Stimulated activated CD8-positive, alpha-beta memory T cell treated with anti-CD3 and anti-CD28 coated beads, Interleukin-12 subunit alpha, Interleukin-12 subunit beta, amount 100 ng/mL, for 4 hours (primary cell): ENCODE results near the gene UNC93A.
"Not testable (repeated sequence)": the region's sequence is repeated elsewhere in the genome, so short reads cannot be mapped to it uniquely, and the experiment has no call there.

ENCODE experiments used
- DNase-seq: peaks from one replicate; pipeline ENCODE4 v3.0.0-alpha.2; 2020; ENCODE audit warnings: low read depth

The UNC93A gene

DNA sequence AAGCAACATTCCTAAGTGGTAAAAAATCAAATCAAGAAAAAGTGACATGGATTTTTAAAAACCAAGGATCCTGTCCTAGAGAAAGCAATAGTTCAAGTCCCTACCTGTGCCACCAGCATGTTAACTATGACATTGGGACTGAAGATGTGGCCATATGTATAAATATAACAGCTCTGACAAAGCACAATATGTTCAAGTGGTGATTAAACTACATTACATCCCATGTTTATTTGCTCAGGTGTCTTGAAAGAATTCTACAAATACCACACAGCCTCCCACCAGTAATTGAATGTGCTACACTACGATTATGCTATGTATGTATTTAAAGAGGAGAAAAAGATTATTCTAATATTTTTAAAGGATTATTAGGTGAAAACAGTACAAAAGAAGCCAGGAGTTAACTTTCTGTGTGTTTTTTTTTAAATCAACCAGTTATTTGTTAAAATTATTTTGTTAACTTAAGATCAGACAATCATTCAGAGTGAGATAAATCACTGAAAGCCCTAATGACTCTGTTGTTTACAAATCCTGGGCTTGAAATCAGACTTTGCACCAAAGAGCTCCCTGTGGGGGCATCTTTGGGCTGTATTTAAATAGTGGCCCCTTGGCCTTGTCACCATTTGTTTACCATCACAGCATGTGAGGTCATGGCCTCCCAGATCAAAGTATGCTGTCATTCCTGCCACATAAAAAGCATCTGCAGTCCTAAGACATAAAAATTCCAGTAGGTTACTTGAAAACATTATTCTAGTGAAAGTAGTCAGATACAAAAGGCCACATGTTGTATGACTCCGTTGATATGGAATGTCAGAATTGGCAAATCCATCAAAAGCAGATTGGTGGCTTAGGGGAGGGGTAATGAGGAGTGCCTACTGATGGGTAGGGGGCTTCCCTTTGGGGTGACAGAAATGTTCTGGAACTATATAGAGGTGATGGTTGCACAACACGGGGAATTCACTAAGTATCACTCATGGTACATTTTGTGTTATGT lies 50.8 kb downstream of the UNC93A start:
- no peak for DNase-seq

DNA sequence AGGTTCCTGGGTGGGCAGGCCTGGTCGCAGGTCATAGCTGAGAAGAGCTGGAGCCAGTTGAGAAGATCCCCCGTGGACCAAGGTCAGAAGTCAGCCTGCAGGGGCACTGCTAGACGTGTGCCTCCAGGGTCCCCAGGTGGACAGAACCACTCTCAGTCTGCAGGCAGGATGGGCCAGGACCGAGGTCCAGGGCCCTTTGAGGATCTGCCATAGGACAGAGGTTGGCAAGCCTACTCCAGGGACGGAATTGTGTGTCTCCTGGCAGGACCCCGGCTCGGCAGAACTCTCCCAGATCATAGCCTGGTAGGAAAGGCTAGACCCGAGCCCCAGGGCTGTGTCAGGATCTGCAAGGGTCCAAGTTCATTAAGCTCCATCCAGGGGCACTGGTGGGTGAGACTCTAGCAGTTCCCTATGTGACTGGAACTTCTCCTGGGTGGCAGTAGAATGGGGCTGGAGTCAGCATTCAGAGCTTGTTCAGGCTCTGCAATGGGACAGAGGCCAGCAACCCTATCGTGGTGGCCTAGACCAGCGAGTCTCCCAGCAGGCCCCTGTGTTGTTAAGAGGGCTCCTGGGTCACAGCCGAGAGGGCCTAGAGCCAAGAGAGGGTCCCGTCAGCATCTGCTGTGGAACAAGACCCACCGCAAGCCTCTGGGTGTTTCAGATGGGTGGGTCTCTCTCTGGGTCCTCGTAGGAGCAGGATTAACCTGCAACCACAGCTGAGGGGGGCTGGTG lies 51.9 kb downstream of the UNC93A start:
- no peak for DNase-seq

DNA sequence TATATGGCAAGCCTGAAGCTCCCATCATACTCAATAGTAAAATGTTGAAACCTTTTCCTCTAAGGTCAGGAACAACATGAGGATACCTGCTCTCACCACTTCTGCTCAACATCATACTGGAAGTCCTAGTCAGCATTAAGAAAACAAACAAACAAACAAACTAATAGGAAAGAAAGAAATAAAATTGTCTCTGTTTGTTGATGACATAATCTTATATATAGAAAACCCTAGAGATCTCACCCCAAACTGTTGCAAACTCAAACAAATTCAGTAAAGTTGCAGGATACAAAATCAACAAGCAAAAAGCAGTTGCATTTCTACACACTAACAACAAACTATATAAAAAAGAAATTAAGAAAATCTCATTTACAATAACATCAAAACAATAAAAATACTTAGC lies 54.2 kb downstream of the UNC93A start:
- no peak for DNase-seq

DNA sequence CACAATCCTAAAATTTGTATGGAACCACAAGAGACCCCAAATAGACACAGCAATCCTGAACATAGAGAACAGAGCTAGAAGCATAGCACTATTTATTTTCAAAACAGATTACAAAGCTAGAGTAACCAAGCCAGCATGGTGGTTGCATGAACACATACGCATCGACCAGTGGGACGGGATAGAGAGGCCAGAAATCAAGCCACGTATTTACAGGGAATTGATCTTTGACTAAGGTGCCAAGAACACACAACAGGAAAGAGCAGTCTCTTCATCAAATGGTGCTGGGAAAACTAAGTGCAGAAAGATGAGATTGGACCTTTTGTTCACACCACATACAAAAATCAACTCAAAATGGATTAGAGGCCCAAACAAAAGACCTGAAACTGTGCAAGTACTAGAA lies 54.8 kb downstream of the UNC93A start:
- DNase-seq: no peak

DNA sequence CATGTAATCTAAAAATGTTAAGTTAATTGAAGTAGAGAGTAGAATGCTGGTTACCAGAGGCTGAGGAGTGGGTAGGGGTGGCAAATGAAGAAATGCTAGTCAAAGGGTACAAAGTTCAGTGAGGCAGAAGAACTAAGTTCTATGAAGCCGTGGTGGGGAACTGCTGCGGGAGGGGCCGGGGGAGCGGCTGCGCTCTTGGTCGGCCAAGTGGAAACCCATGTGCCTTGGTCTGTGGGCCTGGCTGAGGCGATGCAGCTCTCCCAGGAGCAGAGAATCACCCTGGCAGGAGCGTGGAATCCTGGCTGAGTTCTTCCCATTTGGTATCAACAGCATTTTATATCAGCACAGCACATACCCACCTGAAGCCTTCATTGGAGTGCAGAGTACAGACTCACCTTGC lies 56.1 kb downstream of the UNC93A start:
- DNase-seq: no peak

DNA sequence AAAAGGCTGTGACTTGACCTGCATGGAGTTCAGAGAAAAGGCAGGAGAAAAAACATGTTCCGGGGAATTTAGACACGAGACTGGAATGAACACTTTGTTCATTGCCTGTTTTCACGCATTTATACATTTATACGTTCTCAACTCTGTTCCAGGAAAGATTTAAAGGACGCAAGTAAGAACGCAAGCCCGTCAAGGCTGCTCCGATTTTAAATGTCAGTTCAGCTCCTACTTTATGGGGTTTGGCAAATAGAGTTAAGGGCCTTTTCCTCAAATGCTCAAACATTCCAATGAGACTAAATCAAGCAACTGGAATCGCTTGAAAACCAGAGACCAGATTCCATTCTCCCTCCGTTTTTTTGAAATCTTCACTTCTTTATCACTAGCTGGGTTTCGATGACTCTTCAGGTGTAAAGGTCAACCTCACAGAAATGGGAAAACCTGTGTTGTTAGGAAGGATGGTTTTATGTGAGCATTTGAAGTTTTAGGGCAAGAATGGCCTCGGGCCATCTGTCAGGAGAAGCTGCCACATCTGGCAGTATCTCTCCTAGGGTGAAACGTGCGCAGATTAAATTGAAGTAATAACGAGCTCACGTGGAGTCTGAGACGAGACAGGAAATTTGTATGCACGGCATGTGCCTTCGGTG lies 58.6 kb downstream of the UNC93A start:
- DNase-seq: no peak

DNA sequence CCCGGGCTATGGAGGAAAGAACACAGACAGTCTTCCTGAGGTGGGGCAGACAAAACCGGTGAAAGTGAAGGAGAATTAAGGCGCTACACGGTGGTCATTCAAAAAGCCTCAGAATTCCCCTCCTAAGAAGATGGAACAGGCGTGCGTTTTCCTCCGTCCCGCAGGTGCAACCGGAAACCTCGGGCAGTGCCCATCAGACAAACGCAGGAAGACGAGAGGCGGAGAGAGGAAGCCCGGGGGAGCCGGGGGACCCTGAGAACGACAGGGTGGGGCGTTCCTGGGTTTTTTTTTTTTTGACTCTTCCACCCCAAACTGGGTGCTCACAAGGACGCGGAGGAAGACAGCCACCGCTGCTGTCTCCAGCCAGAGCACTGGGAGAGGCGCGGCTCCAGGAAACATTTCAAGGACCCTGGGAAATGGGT lies 59.2 kb downstream of the UNC93A start:
- no peak for DNase-seq

DNA sequence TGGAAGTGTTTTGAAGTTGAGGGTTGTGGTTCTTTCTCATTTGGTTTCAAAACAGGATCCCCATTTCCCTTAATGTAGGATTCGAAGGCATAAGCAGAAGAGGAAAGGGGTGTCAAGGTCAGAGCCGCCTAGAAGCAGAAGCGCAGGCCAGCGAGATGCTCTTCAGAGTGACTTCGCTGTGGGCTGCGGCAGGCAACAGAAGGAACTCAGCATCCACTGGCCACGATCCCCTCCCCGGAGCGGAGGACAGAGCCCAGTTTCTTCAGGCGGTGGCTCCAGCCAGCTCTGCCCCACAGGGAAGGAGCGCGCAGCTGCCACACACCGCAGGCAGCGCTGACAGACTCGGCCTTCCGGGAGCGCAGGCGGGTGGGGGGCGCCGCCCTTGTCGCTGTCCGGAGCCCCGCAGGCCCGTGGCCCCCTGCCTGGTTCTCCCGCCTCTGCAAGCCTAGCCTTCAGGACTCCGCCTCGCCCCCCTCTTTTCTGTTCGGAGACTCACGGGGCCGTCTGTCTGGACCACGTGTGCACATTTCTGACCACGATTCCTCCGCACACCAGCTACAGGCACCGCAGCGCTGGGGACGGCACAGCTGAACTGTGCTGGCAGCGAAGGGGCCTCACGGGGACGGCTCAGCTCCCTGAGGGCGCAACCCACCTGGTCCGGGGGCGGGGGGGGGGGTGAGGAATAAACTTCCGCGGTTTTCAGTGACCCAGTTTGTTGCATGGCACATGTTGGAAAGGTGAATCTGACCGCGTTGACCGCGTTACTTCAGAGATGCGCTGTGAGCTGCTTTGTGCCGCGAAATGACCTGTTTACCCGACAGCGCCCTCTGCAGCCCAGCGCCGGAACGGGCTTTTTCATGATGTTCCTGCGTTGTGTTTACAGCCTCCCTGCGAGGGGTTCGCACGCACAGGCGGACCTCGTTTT lies 59.9 kb downstream of the UNC93A start:
- peak; percentile 62 for DNase-seq

DNA sequence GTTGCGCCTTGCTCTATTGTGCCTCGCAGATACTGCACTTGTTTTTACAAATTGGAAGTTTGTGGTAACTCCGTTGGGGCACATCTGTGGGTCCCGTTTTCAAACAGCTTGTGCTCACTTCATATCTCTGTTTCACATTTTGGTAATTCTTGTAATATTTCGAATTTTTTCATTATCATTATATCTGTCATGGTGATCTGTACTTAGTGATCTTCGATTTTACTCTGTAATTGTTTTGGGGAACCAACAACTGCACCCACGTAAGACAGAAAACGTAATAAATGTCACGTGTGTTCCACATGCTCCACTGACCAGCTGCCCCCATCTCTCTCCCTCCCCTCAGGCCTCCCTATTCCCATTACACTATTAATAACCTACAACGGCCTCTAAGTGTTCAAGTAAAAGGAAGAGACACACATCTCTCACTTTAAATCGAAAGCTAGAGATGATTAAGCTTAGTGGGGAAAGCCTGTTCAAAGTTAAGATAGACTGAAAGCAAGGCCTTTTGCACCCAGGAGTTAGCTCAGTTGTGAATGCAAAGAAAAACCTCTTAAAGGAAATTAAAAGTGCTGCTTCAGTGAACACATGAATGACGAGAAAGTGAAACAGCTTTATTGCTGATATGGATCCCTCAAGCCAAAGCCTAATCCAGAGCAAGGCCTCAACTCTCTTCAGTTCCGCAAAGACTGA lies 60.7 kb downstream of the UNC93A start:
- no peak for DNase-seq

DNA sequence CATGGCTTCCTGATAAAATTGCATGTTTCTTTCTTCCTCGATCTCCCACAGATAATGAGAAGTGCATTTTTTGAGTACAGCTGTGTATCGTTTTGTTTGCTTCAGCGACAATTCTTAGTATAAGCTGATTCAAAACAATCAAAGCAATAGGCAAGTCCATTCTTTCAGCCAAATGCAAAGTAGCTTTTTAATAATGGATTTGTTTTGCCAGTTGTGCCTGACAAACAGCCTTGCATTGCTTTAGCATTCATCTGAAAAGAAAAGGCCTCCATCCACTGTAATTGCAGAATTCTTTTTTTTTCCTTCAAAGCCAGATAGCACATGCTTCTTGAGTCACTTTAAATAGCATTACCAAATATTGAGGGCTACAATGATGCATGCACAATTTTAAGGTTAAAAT lies 65.8 kb downstream of the UNC93A start:
- no peak for DNase-seq

DNA sequence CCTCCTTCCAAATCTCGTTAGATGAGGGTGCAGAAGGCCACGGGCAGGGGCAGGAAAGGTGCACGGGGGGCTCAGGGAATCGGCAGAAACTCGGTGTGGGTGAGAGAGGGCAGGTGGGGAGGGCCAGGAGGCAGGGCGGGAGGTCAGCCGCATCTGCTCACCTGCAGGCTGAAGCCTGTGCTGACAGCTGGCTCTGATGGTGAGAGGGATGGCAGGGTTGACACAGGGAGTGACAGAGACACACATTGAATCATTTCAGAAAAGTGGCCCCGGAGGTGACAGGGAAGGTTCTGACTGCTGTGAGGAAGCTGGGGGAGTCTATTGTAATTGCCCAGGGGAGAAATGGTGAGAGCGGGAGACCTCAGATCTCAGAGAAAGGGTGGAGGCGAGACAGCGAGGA lies 67.3 kb downstream of the UNC93A start:
- DNase-seq: not testable (repeated sequence)

DNA sequence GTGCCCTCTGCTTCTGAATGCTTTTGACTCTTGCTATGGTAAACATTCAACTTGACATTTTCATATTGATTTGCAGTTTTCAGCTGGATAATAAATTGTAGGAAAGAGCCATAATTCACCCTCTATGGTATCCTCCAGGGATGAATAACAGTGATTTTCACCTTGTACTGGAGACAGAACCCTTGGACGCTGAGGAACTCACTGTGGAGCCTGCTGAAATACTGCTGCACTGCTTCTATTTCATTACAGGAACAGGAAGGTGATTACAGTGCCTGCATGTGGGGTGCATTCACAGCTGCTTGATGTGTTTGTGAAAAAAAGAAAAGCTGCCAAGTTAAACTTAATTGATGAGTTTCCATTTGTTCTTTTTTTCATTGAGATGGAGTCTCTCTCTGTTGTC lies 70.1 kb downstream of the UNC93A start:
- DNase-seq: not testable (repeated sequence)
